Activated T-cell treated with anti-CD3 and anti-CD28 coated beads, Interleukin-2, amount 50 U/mL, for 4 hours (primary cell): ENCODE data around the gene SETBP1. TPM values are rescaled to one million over a fixed set of nuclear protein-coding genes. Genes with fewer than 3 reads are reported as not detected.

Experiments
- ATAC-seq, 2 donors: fragments of 200-7000 bp; cut with Tn5 transposase; one replicate each; pipeline ENCODE4 v1.10.0; 2021
- DNase-seq: peaks from one replicate; pipeline ENCODE4 v3.0.0-alpha.2; 2020
- H3K27me3 Mint-ChIP-seq: one replicate; pipeline ENCODE4 v1.8.0; 2021; ENCODE audit warnings: low read depth, mixed read lengths
- H3K36me3 Mint-ChIP-seq: one replicate; pipeline ENCODE4 v1.8.0; 2022; ENCODE audit warnings: mixed read lengths; ENCODE audit not compliant: insufficient read depth
- H3K4me1 Mint-ChIP-seq: one replicate; pipeline ENCODE4 v1.8.0; 2021; ENCODE audit warnings: low read depth, mixed read lengths
- H3K4me3 Mint-ChIP-seq: one replicate; pipeline ENCODE4 v1.8.0; 2021; ENCODE audit warnings: mild to moderate bottlenecking, moderate library complexity, mixed read lengths
- H3K9me3 Mint-ChIP-seq: one replicate; pipeline ENCODE4 v1.8.0; 2021; ENCODE audit warnings: mixed read lengths
- total RNA-seq, 3 donors: library from RNA; stranded (reverse); gene quantifications; one replicate each; pipeline ENCODE4 v1.2.1, GENCODE V29; 2021

Gene SETBP1
- total RNA-seq, 3 donors from 2014 or later: 6.2 to 9.2 (median 7.6) TPM

DNA sequence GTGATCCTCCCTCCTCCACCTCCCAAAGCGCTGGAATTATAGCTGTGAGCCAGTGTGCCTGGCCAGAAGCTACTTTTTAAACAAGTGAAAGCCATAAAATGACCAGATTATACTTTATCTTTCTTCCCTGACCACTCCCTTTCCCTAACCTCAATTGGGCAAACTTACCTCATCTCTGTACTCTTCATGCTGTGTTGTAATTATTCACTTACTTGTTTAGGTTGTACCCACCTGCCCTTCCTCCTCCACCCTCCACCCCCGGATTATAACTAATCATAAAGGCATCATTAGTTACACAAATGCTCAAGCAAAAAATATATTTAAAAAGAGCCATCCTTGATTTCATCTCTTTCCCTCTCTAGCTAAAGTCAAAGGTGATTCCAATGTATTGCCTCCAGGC is 279.9 kb downstream of the SETBP1 start:
- DNase-seq: no peak
- H3K4me1 Mint-ChIP-seq: no peaks in the 10 kb centered on the region
- ATAC-seq: no peak
- H3K9me3 Mint-ChIP-seq: no peaks in the 10 kb centered on the region
- H3K36me3 Mint-ChIP-seq: no peaks in the 10 kb centered on the region
- H3K27me3 Mint-ChIP-seq: no peaks in the 10 kb centered on the region
- no peak overlapping the region for H3K4me3 Mint-ChIP-seq

GRCh38 chr18:44961288-44961995 is 280.8 kb downstream of the SETBP1 start:
- H3K36me3 Mint-ChIP-seq: no peaks in the 10 kb centered on the region
- H3K4me3 Mint-ChIP-seq: no peak overlapping the region
- DNase-seq: no peak
- no peaks in the 10 kb centered on the region for H3K4me1 Mint-ChIP-seq
- no peaks in the 10 kb centered on the region for H3K27me3 Mint-ChIP-seq
- H3K9me3 Mint-ChIP-seq: no peaks in the 10 kb centered on the region
- ATAC-seq: no peak

- H3K4me1 Mint-ChIP-seq: no peaks in the 10 kb centered on the region
- no peak for ATAC-seq
- no peaks in the 10 kb centered on the region for H3K9me3 Mint-ChIP-seq
- H3K27me3 Mint-ChIP-seq: no peaks in the 10 kb centered on the region
- no peak for DNase-seq
- no peak overlapping the region for H3K4me3 Mint-ChIP-seq
- no peaks in the 10 kb centered on the region for H3K36me3 Mint-ChIP-seq
Observed at GRCh38 chr18:44967599-44967998, 286.9 kb downstream of the SETBP1 start.

GRCh38 chr18:44968336-44968735 is 287.6 kb downstream of the SETBP1 start:
- ATAC-seq (no peak), DNase-seq (no peak)
- Mint-ChIP-seq H3K4me1 (no peaks in the 10 kb centered on the region), H3K4me3 (no peak overlapping the region), H3K9me3 (no peaks in the 10 kb centered on the region), H3K27me3 (no peaks in the 10 kb centered on the region), H3K36me3 (no peaks in the 10 kb centered on the region)

DNA sequence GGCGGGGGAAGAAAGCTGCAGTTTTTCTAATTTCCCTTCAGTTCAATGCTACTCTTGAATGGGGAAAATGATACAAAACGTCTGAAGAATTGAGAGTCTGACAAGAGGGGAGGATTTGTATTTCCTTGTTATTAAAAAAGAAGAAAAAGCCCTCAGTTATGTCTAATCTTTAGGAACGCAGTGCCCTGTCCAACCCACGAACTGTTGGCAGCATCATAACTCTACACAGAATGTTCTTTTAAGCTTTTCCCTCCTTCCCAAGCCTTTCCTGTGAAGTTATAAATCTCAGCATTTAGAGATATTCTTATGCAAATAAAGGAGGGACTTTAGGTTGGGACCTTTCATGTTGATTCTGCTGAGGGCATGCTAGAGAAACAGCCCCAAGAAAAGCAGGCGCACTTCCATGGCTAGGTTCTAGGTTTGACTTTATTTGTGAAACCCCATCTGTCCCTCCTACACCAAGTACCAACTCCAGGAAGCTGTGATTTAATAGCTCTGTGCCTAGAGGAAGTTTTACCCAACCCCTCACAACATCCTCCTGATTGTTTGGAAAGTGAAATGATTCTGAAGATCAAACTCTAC is 288.6 kb downstream of the SETBP1 start:
- H3K4me3 Mint-ChIP-seq: no peak overlapping the region
- no peaks in the 10 kb centered on the region for H3K27me3 Mint-ChIP-seq
- H3K36me3 Mint-ChIP-seq: no peaks in the 10 kb centered on the region
- DNase-seq (no peak), ATAC-seq (no peak)
- H3K9me3 Mint-ChIP-seq: no peaks in the 10 kb centered on the region
- H3K4me1 Mint-ChIP-seq: no peaks in the 10 kb centered on the region

- no peaks in the 10 kb centered on the region for H3K9me3 Mint-ChIP-seq
- DNase-seq (no peak), ATAC-seq (no peak)
- H3K4me3 Mint-ChIP-seq: no peak overlapping the region
- H3K4me1 Mint-ChIP-seq: no peaks in the 10 kb centered on the region
- no peaks in the 10 kb centered on the region for H3K27me3 Mint-ChIP-seq
- no peaks in the 10 kb centered on the region for H3K36me3 Mint-ChIP-seq
Observed at GRCh38 chr18:44973282-44973681, 292.6 kb downstream of the SETBP1 start.

GRCh38 chr18:44974174-44974573 is 293.5 kb downstream of the SETBP1 start:
- H3K9me3 Mint-ChIP-seq: no peaks in the 10 kb centered on the region
- no peak for DNase-seq
- ATAC-seq: no peak
- no peaks in the 10 kb centered on the region for H3K36me3 Mint-ChIP-seq
- no peaks in the 10 kb centered on the region for H3K27me3 Mint-ChIP-seq
- no peaks in the 10 kb centered on the region for H3K4me1 Mint-ChIP-seq
- no peak overlapping the region for H3K4me3 Mint-ChIP-seq

GRCh38 chr18:44977856-44978255 is 297.2 kb downstream of the SETBP1 start:
- ATAC-seq (no peak), DNase-seq (no peak)
- Mint-ChIP-seq H3K9me3 (no peaks in the 10 kb centered on the region), H3K4me1 (no peaks in the 10 kb centered on the region), H3K4me3 (no peak overlapping the region), H3K36me3 (no peaks in the 10 kb centered on the region), H3K27me3 (no peaks in the 10 kb centered on the region)

- H3K4me1 Mint-ChIP-seq: no peaks in the 10 kb centered on the region
- ATAC-seq: no peak
Observed at GRCh38 chr18:44979748-44980147, 299.1 kb downstream of the SETBP1 start.

GRCh38 chr18:44981121-44981520 is 300.4 kb downstream of the SETBP1 start:
- no peak overlapping the region for H3K4me3 Mint-ChIP-seq

More at GRCh38 chr18:44979748-44980147, 299.1 kb downstream of the SETBP1 start:
- Mint-ChIP-seq H3K36me3 (no peaks in the 10 kb centered on the region), H3K4me3 (no peak overlapping the region), H3K27me3 (no peaks in the 10 kb centered on the region), H3K9me3 (no peaks in the 10 kb centered on the region)
- no peak for DNase-seq

GRCh38 chr18:44986933-44987332 is 306.2 kb downstream of the SETBP1 start:
- no peak overlapping the region for H3K4me3 Mint-ChIP-seq
- no peaks in the 10 kb centered on the region for H3K4me1 Mint-ChIP-seq
- no peaks in the 10 kb centered on the region for H3K36me3 Mint-ChIP-seq
- H3K27me3 Mint-ChIP-seq: peaks cover 1% of the 10 kb centered on the region
- DNase-seq (no peak), ATAC-seq (no peak)
- no peaks in the 10 kb centered on the region for H3K9me3 Mint-ChIP-seq

More at GRCh38 chr18:44981121-44981520, 300.4 kb downstream of the SETBP1 start:
- Mint-ChIP-seq H3K36me3 (no peaks in the 10 kb centered on the region), H3K27me3 (no peaks in the 10 kb centered on the region), H3K9me3 (no peaks in the 10 kb centered on the region), H3K4me1 (no peaks in the 10 kb centered on the region)
- DNase-seq (no peak), ATAC-seq (no peak)

GRCh38 chr18:44987371-44987770 is 306.7 kb downstream of the SETBP1 start:
- Mint-ChIP-seq H3K36me3 (no peaks in the 10 kb centered on the region), H3K9me3 (no peaks in the 10 kb centered on the region), H3K4me3 (no peak overlapping the region), H3K27me3 (peaks cover 1% of the 10 kb centered on the region), H3K4me1 (no peaks in the 10 kb centered on the region)
- DNase-seq (no peak), ATAC-seq (no peak)

DNA sequence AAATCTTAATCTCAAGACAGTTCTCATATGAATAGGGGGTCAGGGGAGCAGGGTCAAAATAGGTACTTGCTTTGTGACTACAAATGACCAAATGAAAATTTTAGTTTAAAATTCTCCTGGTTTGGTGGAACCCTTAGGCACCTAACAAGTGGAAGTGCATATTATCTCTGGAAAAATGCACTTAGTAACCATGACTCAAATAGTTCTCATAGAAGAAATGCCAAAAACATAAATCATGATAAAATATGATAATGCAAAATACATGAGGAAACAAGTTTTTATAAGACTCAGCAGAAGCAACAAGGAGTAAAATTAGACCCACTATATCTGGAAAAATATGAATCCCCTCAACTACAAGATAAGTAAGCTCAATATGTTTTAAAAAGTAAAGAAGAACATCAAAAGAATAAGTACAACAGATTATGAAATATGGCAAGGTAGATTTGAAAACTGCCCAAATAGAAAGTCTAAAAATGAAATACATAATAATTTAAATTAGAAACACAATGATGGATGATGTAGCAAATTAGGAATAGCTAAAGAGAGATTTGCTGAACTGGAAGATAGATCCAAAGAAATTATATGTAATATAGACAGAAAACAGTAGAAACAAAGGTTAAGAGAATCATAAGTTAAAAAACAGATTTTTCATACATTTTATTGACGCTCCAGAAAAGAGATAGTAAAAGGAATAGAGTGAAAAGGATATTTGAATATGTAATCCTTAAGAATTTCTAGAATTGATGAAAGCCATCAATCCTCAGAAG is 308.3 kb downstream of the SETBP1 start:
- ATAC-seq: no peak
- Mint-ChIP-seq H3K4me1 (no peaks in the 10 kb centered on the region), H3K27me3 (peaks cover 1% of the 10 kb centered on the region), H3K9me3 (no peaks in the 10 kb centered on the region), H3K36me3 (no peaks in the 10 kb centered on the region), H3K4me3 (no peak overlapping the region)
- no peak for DNase-seq

DNA sequence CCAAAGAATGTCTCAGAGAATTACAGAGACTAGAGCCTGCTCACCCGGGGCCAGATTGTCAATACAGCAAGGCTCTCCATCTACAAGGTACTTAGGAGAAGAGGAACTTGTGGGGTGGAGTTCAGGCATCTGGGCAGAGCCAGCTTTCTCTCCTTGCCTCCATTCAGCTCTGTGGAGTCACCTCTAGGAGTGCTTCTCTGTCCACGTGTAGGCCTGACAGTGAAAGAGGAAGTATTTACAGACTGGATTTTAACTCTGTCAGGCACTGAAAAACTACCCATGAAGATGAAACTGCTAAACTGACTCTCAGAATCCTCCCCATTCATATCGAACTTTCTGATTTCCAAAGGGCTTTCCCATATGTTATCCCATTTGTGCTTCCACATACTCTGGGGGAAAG is 315.6 kb downstream of the SETBP1 start:
- Mint-ChIP-seq H3K9me3 (peaks cover 3% of the 10 kb centered on the region), H3K4me3 (no peak overlapping the region), H3K4me1 (no peaks in the 10 kb centered on the region), H3K27me3 (no peaks in the 10 kb centered on the region), H3K36me3 (no peaks in the 10 kb centered on the region)
- DNase-seq: no peak
- ATAC-seq: no peak

DNA sequence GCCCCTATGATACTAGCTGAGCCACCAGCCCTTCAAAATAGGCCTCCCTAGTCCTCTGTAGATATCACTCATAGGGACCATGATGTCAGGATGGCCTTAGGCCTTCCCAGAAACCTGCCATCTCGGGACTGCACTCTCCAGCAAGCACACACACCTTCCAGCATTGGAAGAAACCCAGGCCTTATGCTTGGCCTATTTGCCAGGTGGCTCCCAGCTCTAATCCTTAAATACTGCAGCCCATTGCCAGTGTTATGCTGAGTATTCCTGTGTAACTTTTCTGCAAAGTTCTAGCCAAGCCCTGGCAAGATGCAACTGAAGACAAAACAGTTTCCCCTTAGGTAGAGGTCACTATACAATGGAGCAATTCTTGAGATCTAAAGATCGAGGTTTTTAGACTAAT is 316.5 kb downstream of the SETBP1 start:
- no peak for DNase-seq
- Mint-ChIP-seq H3K36me3 (no peaks in the 10 kb centered on the region), H3K27me3 (no peaks in the 10 kb centered on the region), H3K9me3 (peaks cover 3% of the 10 kb centered on the region), H3K4me3 (no peak overlapping the region), H3K4me1 (no peaks in the 10 kb centered on the region)
- ATAC-seq: no peak
